IMR-90 (cell line): ENCODE results near the gene L3MBTL4. TPM values are rescaled to one million over a fixed set of nuclear protein-coding genes. Genes with fewer than 3 reads are reported as not detected.

Experiments used
- ATAC-seq: fragments of 200-7000 bp; cut with Tn5 transposase; 2 replicates; pipeline ENCODE4 v1.9.1; 2020; ENCODE audit warnings: low read depth, mild to moderate bottlenecking, moderate library complexity
- BruUV-seq: library from RNA; stranded (reverse); fragments of 400-500 nt; replicated peaks from 2 replicates; lab custom pipeline; 2021; lab: Mats Ljungman, UMichigan
- CTCF ChIA-PET: fragments of 300-600 bp; formaldehyde crosslinking; extraction: SDS; loops from one replicate; lab custom pipeline; 2021; ENCODE audit warnings: antibody characterized with exemption; lab: Yijun Ruan, JAX
- POLR2A ChIA-PET: fragments of 300-600 bp; sonication (Branson Sonifier 250); formaldehyde crosslinking; loops from one replicate; lab custom pipeline; 2022; ENCODE audit warnings: antibody characterized with exemption; ENCODE audit not compliant: unreplicated experiment; lab: Charles Lee
- DNase-seq: peaks from one replicate; pipeline ENCODE4 v3.0.0; 2013
- H2AFZ ChIP-seq: replicated peaks from 2 replicates; pipeline ENCODE3; 2013; ENCODE audit warnings: low read length, mild to moderate bottlenecking; ENCODE audit not compliant: poor library complexity
- H2AK5ac ChIP-seq: 2 replicates; pipeline ENCODE4 v1.6.1; 2013; ENCODE audit warnings: low read depth, low read length, inconsistent platforms
- H2AK9ac ChIP-seq: replicated peaks from 2 replicates; pipeline ENCODE3; 2013; ENCODE audit warnings: mild to moderate bottlenecking, low read depth, low read length, moderate library complexity; ENCODE audit not compliant: poor library complexity
- H2BK120ac ChIP-seq: 2 replicates; pipeline ENCODE4 v1.6.1; 2013; ENCODE audit warnings: low read depth, low read length, inconsistent platforms
- H2BK15ac ChIP-seq: 3 replicates; pipeline ENCODE4 v1.6.1; 2013; ENCODE audit warnings: low read depth, low read length, inconsistent platforms
- H2BK20ac ChIP-seq: 2 replicates; pipeline ENCODE4 v1.6.1; 2013; ENCODE audit warnings: low read depth, mild to moderate bottlenecking, inconsistent platforms, low read length, moderate library complexity
- H2BK5ac ChIP-seq: 2 replicates; pipeline ENCODE4 v1.6.1; 2013; ENCODE audit warnings: mild to moderate bottlenecking, low read depth, low read length, inconsistent platforms; ENCODE audit not compliant: poor library complexity, severe bottlenecking
- H3K14ac ChIP-seq: replicated peaks from 2 replicates; pipeline ENCODE4 v1.6.1; 2013; ENCODE audit warnings: low read depth, low read length, inconsistent platforms
- H3K18ac ChIP-seq: 2 replicates; pipeline ENCODE4 v1.6.1; 2013; ENCODE audit warnings: low read depth, low read length, control low read depth
- H3K23ac ChIP-seq: 2 replicates; pipeline ENCODE4 v1.6.1; 2013; ENCODE audit warnings: low read depth, low read length, inconsistent platforms
- H3K27ac ChIP-seq: 2 replicates; pipeline ENCODE4 v1.5.1; 2013; ENCODE audit warnings: mild to moderate bottlenecking, control low read depth, low read length; ENCODE audit not compliant: insufficient read depth
- H3K27me3 ChIP-seq: 2 replicates; pipeline ENCODE4 v1.6.1; 2013; ENCODE audit warnings: low read length; ENCODE audit not compliant: control insufficient read depth, insufficient read depth
- H3K36me3 ChIP-seq: 2 replicates; pipeline ENCODE4 v1.6.1; 2013; ENCODE audit warnings: low read length, mixed read lengths; ENCODE audit not compliant: control insufficient read depth, insufficient read depth
- H3K4ac ChIP-seq: 2 replicates; pipeline ENCODE4 v1.6.1; 2013; ENCODE audit warnings: low read depth, low read length, inconsistent platforms
- H3K4me1 ChIP-seq: 2 replicates; pipeline ENCODE4 v1.6.1; 2013; ENCODE audit warnings: low read length, mixed read lengths; ENCODE audit not compliant: control insufficient read depth, insufficient read depth
- H3K4me2 ChIP-seq: 2 replicates; pipeline ENCODE4 v1.6.1; 2013; ENCODE audit warnings: low read depth, mild to moderate bottlenecking, control low read depth, low read length, moderate library complexity
- H3K4me3 ChIP-seq: 2 replicates; pipeline ENCODE4 v1.5.1; 2013; ENCODE audit warnings: low read depth, mild to moderate bottlenecking, control low read depth, low read length, moderate library complexity; ENCODE audit not compliant: insufficient read depth
- H3K56ac ChIP-seq: 2 replicates; pipeline ENCODE4 v1.6.1; 2013; ENCODE audit warnings: low read length, inconsistent platforms; ENCODE audit not compliant: insufficient read depth; ENCODE audit errors: extremely low read depth
- H3K79me1 ChIP-seq, 2 experiments: 2 replicates each; pipeline ENCODE4 v1.6.1; 2013; ENCODE audit warnings: low read length in 2 of 2, inconsistent platforms in 1 of 2, low read depth in 1 of 2
- H3K9ac ChIP-seq: 2 replicates; pipeline ENCODE4 v1.6.1; 2013; ENCODE audit warnings: low read depth, low read length, control low read depth
- H3K9me1 ChIP-seq: 2 replicates; pipeline ENCODE4 v1.6.1; 2013; ENCODE audit warnings: low read length, inconsistent platforms; ENCODE audit not compliant: insufficient read depth
- H3K9me3 ChIP-seq: 2 replicates; pipeline ENCODE4 v1.6.1; 2013; ENCODE audit warnings: low read length; ENCODE audit not compliant: control insufficient read depth, insufficient read depth
- H4K20me1 ChIP-seq: 2 replicates; pipeline ENCODE4 v1.6.1; 2013; ENCODE audit warnings: low read length, inconsistent platforms; ENCODE audit not compliant: insufficient read depth
- H4K5ac ChIP-seq: 2 replicates; pipeline ENCODE4 v1.6.1; 2013; ENCODE audit warnings: mild to moderate bottlenecking, low read depth, low read length, control low read depth
- H4K8ac ChIP-seq, 2 experiments: 2 replicates each; pipeline ENCODE4 v1.6.1; 2013; ENCODE audit warnings: low read depth in 2 of 2, low read length in 2 of 2, control low read depth in 1 of 2, inconsistent platforms in 1 of 2
- H4K91ac ChIP-seq: 2 replicates; pipeline ENCODE4 v1.6.1; 2013; ENCODE audit warnings: low read depth, low read length, inconsistent platforms; ENCODE audit not compliant: insufficient read depth
- BHLHE40 ChIP-seq: fragments of 150-350 bp; IDR thresholded peaks from 2 replicates; pipeline ENCODE4 v1.6.1; 2016; ENCODE audit warnings: mild to moderate bottlenecking, low read depth, low read length
- CHD1 ChIP-seq: IDR thresholded peaks from 2 replicates; pipeline ENCODE4 v1.6.1; 2012; ENCODE audit warnings: low read depth, low read length, improper control_type of control experiment
- CTCF ChIP-seq: conservative IDR thresholded peaks from 2 replicates; pipeline ENCODE4 v1.5.1; 2012; ENCODE audit warnings: mild to moderate bottlenecking, low read depth, low read length, improper control_type of control experiment
- ELK1 ChIP-seq: fragments of 150-350 bp; IDR thresholded peaks from 2 replicates; pipeline ENCODE4 v1.6.1; 2016; ENCODE audit warnings: low read depth, mild to moderate bottlenecking, low read length, moderate library complexity, borderline replicate concordance
- FOS ChIP-seq: fragments of 150-350 bp; IDR thresholded peaks from 2 replicates; pipeline ENCODE4 v1.6.1; 2016; ENCODE audit warnings: low read depth, low read length
- MAFK ChIP-seq: IDR thresholded peaks from 2 replicates; pipeline ENCODE4 v1.6.1; 2012; ENCODE audit warnings: low read depth, low read length, improper control_type of control experiment
- MAZ ChIP-seq: IDR thresholded peaks from 2 replicates; pipeline ENCODE4 v1.6.1; 2012; ENCODE audit warnings: low read depth, mild to moderate bottlenecking, low read length, improper control_type of control experiment, moderate library complexity, borderline replicate concordance
- MXI1 ChIP-seq: IDR thresholded peaks from 2 replicates; pipeline ENCODE4 v1.6.1; 2012; ENCODE audit warnings: low read depth, mild to moderate bottlenecking, low read length, moderate library complexity, borderline replicate concordance
- NFE2L2 ChIP-seq: fragments of 150-350 bp; IDR thresholded peaks from 2 replicates; pipeline ENCODE4 v1.6.1; 2016; ENCODE audit warnings: low read depth, mild to moderate bottlenecking, low read length
- POLR2A ChIP-seq: IDR thresholded peaks from 2 replicates; pipeline ENCODE4 v1.6.1; 2012; ENCODE audit warnings: mild to moderate bottlenecking, low read depth, low read length
- RAD21 ChIP-seq: IDR thresholded peaks from 2 replicates; pipeline ENCODE4 v1.6.1; 2012; ENCODE audit warnings: low read length, improper control_type of control experiment
- RCOR1 ChIP-seq: IDR thresholded peaks from 2 replicates; pipeline ENCODE4 v1.6.1; 2012; ENCODE audit warnings: mild to moderate bottlenecking, low read length, improper control_type of control experiment; ENCODE audit not compliant: insufficient replicate concordance
- RFX5 ChIP-seq: IDR thresholded peaks from 2 replicates; pipeline ENCODE4 v1.8.0; 2012; ENCODE audit warnings: low read depth, mild to moderate bottlenecking, low read length, moderate library complexity
- SMC3 ChIP-seq: fragments of 150-350 bp; IDR thresholded peaks from 2 replicates; pipeline ENCODE4 v1.6.1; 2016; ENCODE audit warnings: low read depth, mild to moderate bottlenecking, antibody characterized with exemption, low read length, moderate library complexity
- USF2 ChIP-seq: fragments of 150-350 bp; IDR thresholded peaks from 2 replicates; pipeline ENCODE4 v1.6.1; 2017; ENCODE audit warnings: mild to moderate bottlenecking, antibody characterized with exemption, low read length, low read depth
- WGBS, 2 experiments: methylation state at CpG; one replicate each; pipeline versions ENCODE4 v1.1.5 to v1.1.7; 2013; ENCODE audit warnings: missing lambda C conversion rate in 2 of 2; ENCODE audit not compliant: insufficient read length in 1 of 2; ENCODE audit errors: extremely low coverage in 2 of 2; 5-methylcytosine and 5-hydroxymethylcytosine counted together
- dilution Hi-C: fragments of 300-500 bp; cut with HindIII; formaldehyde crosslinking; loops from one replicate; pipeline ENCODE4 v1.14.3; 2018; ENCODE audit warnings: low sequenced_read_pairs; ENCODE audit not compliant: unreplicated experiment
- in situ Hi-C: fragments of 300-500 bp; cut with MboI; formaldehyde crosslinking; loops from 3 replicates; pipeline ENCODE4 v1.14.3; 2019; ENCODE audit warnings: low sequenced_read_pairs, inconsistent platforms, mixed read lengths
- intact Hi-C: fragments of 100-400 bp; cut with micrococcal nuclease; formaldehyde crosslinking; loops from 2 replicates; pipeline ENCODE4 v1.10.0; 2022
- polyA plus RNA-seq, 3 experiments: library from polyadenylated mRNA; depleted of rRNA; stranded (reverse); fragments of >200 nt; gene quantifications; 2 replicates each; pipeline ENCODE4 v1.2.3, GENCODE V29; 2012; ENCODE audit warnings: low replicate concordance in 1 of 3
- total RNA-seq: library from RNA; depleted of rRNA; stranded (reverse); fragments of >200 nt; gene quantifications from 2 replicates; pipeline ENCODE4 v1.2.3, GENCODE V29; 2012

The L3MBTL4 gene
- total and polyA plus RNA-seq, 2 of the 4 experiments (the other 2 are of a cell fraction) = under 0.01 to 0.02 TPM

- Histone ChIP-seq H2BK20ac (no peak overlapping the region), H2AK5ac (no peak overlapping the region), H3K9me1 (no peaks in the 10 kb centered on the region), H3K14ac (no peak overlapping the region), H3K4me3 (no peak overlapping the region), H3K56ac (no peak overlapping the region), H3K9ac (no peak overlapping the region), H2AK9ac (no peak overlapping the region), H3K4ac (no peak overlapping the region), H4K91ac (no peak overlapping the region), H2BK15ac (no peak overlapping the region), H2AFZ (no peak overlapping the region), H4K5ac (no peak overlapping the region), H3K9me3 (no peaks in the 10 kb centered on the region), H2BK120ac (no peak overlapping the region), H3K27me3 (no peaks in the 10 kb centered on the region; the same call in 1 of the 2 replicates), H2BK5ac (no peak overlapping the region), H3K79me1 (no peaks in the 10 kb centered on the region), H4K8ac (no peak overlapping the region), H3K27ac (no peak overlapping the region), H3K4me1 (no peaks in the 10 kb centered on the region), H3K18ac (no peak overlapping the region), H3K23ac (no peak overlapping the region), H4K20me1 (no peaks in the 10 kb centered on the region), H3K4me2 (no peak overlapping the region), H3K36me3 (no peaks in the 10 kb centered on the region)
- intact Hi-C loops = loop anchor here (5.0 kb wide), 1 partner anchor 104 kb away; no protein-coding TSS in a partner anchor
- dilution Hi-C loops = no loop called here
- in situ Hi-C loops = no loop called here
- ChIA-PET POLR2A (no interaction called here), CTCF (no interaction called here)
- ATAC-seq (no peak; the same call in 1 of the 2 replicates), DNase-seq (no peak)
- no CpG with 5 or more reads among the region's 2 CpGs for WGBS, 2 experiments
- TF ChIP-seq MAZ (no peak), ELK1 (no peak), RCOR1 (no peak), RAD21 (no peak), BHLHE40 (no peak), CHD1 (no peak), MAFK (no peak), POLR2A (no peak), FOS (no peak), CTCF (no peak), USF2 (no peak), NFE2L2 (no peak), RFX5 (no peak), MXI1 (no peak), SMC3 (no peak)
- BruUV-seq = no TSS peak
Measured at GRCh38 chr18:6441200-6441599, 26.5 kb upstream of the L3MBTL4 start.
